HL-60 (cell line): Measurements from ENCODE around the gene CACNA1D.

Experiments used
- GABPA ChIP-seq: IDR thresholded peaks from 2 replicates; pipeline ENCODE4 v1.6.1; 2012; ENCODE audit warnings: low read depth
- POLR2AphosphoS5 ChIP-seq: IDR thresholded peaks from 2 replicates; pipeline ENCODE4 v1.6.1; 2012; ENCODE audit warnings: low read depth
- SPI1 ChIP-seq: IDR thresholded peaks from 2 replicates; pipeline ENCODE4 v1.6.1; 2012; ENCODE audit warnings: low read depth, mild to moderate bottlenecking, borderline replicate concordance
- TF ChIP-seq, protein P1 (sequence below): IDR thresholded peaks from one replicate; pipeline ENCODE4 v1.5.1; 2011; ENCODE audit warnings: low read length, control low read depth, inconsistent platforms; ENCODE audit not compliant: insufficient read depth
- TF ChIP-seq, protein P2 (sequence below): IDR thresholded peaks from 2 replicates; pipeline ENCODE4 v1.6.1; 2012; ENCODE audit warnings: low read depth; ENCODE audit not compliant: insufficient replicate concordance

DNA sequence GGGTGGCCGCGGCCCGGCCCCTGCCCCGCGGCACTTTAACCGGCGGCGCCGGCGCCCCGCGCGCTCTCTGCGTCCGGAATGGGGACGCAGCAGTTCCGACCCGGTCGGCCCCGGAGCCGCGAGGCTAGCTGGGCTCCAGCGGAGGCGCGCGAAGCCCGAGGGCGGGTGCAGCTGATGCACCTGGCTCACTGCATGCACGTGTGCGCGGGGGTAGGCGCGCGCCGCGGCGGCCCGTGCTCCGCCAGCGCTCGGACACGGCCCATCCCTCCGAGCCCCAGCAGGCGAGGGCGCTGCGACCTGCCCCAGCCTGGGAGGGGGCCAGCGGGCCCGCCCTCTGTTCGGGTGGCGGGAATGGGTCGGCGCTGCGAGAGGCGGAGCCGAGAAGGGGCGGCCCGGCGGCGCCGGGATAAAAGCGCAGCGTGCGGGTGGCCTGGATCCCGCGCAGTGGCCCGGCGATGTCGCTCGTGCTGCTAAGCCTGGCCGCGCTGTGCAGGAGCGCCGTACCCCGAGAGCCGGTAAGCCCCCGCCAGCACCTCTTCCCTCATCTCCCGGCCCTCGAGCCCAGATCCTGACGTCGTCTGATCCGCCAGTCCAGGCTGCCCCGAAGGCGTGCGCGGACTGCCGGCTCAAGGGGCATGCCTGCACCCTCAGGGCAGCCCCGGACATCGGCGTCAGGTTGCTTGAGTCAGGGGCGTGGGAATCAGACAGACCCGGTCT, 351.9 kb downstream of the CACNA1D start, which contains the start of the genes CHDH and IL17RB:
- TF ChIP-seq, protein P1, sequence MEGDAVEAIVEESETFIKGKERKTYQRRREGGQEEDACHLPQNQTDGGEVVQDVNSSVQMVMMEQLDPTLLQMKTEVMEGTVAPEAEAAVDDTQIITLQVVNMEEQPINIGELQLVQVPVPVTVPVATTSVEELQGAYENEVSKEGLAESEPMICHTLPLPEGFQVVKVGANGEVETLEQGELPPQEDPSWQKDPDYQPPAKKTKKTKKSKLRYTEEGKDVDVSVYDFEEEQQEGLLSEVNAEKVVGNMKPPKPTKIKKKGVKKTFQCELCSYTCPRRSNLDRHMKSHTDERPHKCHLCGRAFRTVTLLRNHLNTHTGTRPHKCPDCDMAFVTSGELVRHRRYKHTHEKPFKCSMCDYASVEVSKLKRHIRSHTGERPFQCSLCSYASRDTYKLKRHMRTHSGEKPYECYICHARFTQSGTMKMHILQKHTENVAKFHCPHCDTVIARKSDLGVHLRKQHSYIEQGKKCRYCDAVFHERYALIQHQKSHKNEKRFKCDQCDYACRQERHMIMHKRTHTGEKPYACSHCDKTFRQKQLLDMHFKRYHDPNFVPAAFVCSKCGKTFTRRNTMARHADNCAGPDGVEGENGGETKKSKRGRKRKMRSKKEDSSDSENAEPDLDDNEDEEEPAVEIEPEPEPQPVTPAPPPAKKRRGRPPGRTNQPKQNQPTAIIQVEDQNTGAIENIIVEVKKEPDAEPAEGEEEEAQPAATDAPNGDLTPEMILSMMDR, result no peak
- TF ChIP-seq, protein P2, sequence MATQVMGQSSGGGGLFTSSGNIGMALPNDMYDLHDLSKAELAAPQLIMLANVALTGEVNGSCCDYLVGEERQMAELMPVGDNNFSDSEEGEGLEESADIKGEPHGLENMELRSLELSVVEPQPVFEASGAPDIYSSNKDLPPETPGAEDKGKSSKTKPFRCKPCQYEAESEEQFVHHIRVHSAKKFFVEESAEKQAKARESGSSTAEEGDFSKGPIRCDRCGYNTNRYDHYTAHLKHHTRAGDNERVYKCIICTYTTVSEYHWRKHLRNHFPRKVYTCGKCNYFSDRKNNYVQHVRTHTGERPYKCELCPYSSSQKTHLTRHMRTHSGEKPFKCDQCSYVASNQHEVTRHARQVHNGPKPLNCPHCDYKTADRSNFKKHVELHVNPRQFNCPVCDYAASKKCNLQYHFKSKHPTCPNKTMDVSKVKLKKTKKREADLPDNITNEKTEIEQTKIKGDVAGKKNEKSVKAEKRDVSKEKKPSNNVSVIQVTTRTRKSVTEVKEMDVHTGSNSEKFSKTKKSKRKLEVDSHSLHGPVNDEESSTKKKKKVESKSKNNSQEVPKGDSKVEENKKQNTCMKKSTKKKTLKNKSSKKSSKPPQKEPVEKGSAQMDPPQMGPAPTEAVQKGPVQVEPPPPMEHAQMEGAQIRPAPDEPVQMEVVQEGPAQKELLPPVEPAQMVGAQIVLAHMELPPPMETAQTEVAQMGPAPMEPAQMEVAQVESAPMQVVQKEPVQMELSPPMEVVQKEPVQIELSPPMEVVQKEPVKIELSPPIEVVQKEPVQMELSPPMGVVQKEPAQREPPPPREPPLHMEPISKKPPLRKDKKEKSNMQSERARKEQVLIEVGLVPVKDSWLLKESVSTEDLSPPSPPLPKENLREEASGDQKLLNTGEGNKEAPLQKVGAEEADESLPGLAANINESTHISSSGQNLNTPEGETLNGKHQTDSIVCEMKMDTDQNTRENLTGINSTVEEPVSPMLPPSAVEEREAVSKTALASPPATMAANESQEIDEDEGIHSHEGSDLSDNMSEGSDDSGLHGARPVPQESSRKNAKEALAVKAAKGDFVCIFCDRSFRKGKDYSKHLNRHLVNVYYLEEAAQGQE, result no peak
- TF ChIP-seq POLR2AphosphoS5 (no peak), GABPA (no peak), SPI1 (no peak)
